Measurements from ENCODE around the gene HTRA3.

Gene HTRA3

GRCh38 chr4:8319731-8320385, 50.3 kb downstream of the HTRA3 start:
- no peaks in the 10 kb centered on the region for H3K27me3 Mint-ChIP-seq
- H3K36me3 Mint-ChIP-seq, result no peaks in the 10 kb centered on the region
- H3K4me3 Mint-ChIP-seq, result no peak overlapping the region
- no peak overlapping the region for H3K27ac Mint-ChIP-seq
- H3K4me1 Mint-ChIP-seq (ENCODE audit: low read depth), result no peaks in the 10 kb centered on the region
- no peaks in the 10 kb centered on the region for H3K9me3 Mint-ChIP-seq (ENCODE audit: low read depth)

DNA sequence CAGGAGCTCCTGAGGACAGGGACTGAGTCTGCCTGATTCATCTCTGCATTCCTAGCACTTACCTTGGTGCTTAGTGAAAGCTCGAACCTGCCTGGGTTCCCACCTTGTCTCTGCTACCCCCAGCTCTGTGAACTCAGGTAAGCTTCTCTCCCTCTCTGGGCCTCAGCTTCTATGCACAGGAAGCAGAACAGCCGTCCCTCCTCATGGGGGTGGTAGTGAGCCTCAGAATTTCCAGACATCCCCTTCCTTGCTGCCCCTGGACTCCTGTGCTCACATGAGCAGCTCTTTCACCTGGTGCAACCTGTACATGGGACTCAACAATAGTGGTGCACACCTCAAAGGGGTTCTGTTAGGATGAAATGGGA, 50.8 kb downstream of the HTRA3 start:
- H3K9me3 Mint-ChIP-seq (ENCODE audit: low read depth), result no peaks in the 10 kb centered on the region
- no peak overlapping the region for H3K27ac Mint-ChIP-seq
- H3K27me3 Mint-ChIP-seq, result no peaks in the 10 kb centered on the region
- H3K4me1 Mint-ChIP-seq (ENCODE audit: low read depth), result no peaks in the 10 kb centered on the region
- H3K4me3 Mint-ChIP-seq, result no peak overlapping the region
- no peaks in the 10 kb centered on the region for H3K36me3 Mint-ChIP-seq

DNA sequence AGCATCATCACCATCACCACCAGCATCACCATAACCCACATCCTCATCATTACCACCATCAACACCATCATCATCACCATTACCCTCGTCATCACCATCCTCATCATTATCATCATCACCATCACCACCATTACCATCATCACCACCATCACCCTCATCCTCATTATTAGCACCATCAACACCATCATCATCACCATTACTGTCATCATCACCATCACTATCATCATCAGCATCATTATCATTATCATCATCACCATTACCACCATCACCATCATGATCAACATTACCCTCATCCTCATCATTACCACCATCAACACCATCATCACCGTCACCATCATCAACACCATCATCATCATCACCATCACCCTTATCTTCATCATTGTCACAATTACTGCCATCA, 51.7 kb downstream of the HTRA3 start:
- no peaks in the 10 kb centered on the region for H3K4me1 Mint-ChIP-seq (ENCODE audit: low read depth)
- no peak overlapping the region for H3K4me3 Mint-ChIP-seq
- H3K9me3 Mint-ChIP-seq (ENCODE audit: low read depth), result no peaks in the 10 kb centered on the region
- no peak overlapping the region for H3K27ac Mint-ChIP-seq
- H3K36me3 Mint-ChIP-seq, result no peaks in the 10 kb centered on the region
- no peaks in the 10 kb centered on the region for H3K27me3 Mint-ChIP-seq

DNA sequence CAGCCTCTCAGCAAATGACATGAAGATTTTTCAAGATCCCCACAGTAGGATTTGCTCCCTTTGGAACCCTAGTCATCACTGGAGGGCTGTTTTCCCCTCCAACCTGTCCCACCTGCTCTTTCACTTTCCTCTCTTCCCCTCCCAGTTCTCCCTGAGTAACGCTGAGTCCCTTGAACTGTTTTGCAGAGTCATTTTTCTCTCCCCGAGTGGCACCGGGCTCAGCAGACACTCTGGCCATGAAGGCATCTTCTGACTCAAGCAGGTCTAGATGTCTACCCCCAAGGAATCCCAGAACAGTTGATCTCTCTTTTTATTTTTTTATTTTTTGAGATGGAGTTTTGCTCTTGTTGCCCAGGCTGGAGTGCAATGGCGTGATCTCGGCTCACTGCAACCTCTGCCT, 52.2 kb downstream of the HTRA3 start:
- H3K4me3 Mint-ChIP-seq, result no peak overlapping the region
- no peaks in the 10 kb centered on the region for H3K27me3 Mint-ChIP-seq
- H3K27ac Mint-ChIP-seq, result no peak overlapping the region
- H3K9me3 Mint-ChIP-seq (ENCODE audit: low read depth), result no peaks in the 10 kb centered on the region
- no peaks in the 10 kb centered on the region for H3K4me1 Mint-ChIP-seq (ENCODE audit: low read depth)
- H3K36me3 Mint-ChIP-seq, result no peaks in the 10 kb centered on the region

GRCh38 chr4:8322794-8323704, 53.5 kb downstream of the HTRA3 start:
- Mint-ChIP-seq H3K4me1 (ENCODE audit: low read depth) (no peaks in the 10 kb centered on the region), H3K36me3 (no peaks in the 10 kb centered on the region), H3K27ac (no peak overlapping the region), H3K9me3 (ENCODE audit: low read depth) (no peaks in the 10 kb centered on the region), H3K27me3 (no peaks in the 10 kb centered on the region), H3K4me3 (no peak overlapping the region)

DNA sequence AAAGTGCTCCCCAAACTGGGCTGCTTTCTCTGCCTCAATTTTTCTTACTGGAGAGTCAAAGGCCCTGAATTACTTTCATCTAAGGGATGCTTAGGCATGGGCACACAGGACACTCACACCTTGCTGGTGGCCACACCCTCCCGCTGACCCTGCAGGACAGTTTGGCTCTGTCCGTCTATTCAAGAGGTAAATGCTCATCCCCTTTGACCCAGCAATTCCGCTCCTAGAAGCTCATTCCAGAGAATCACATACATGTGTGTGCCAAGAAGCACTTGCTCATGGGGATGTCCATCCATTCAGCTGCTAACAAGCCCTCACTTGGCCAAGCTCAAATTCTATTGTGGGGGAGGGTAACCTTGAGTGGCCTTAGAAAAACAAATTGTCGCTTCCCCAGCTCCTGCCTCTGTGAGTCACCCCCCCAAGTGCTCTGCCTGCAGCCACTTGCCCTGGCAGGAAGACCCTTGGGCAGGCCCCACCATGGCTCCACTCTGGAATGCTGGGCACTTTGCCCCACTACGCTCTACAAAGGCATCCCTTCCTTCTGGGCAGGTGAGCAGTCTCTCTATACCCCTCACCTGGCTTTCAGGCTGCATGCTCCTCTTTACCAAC, 54.5 kb downstream of the HTRA3 start:
- no peaks in the 10 kb centered on the region for H3K27me3 Mint-ChIP-seq
- no peaks in the 10 kb centered on the region for H3K4me1 Mint-ChIP-seq (ENCODE audit: low read depth)
- H3K4me3 Mint-ChIP-seq, result no peak overlapping the region
- no peaks in the 10 kb centered on the region for H3K9me3 Mint-ChIP-seq (ENCODE audit: low read depth)
- no peaks in the 10 kb centered on the region for H3K36me3 Mint-ChIP-seq
- no peak overlapping the region for H3K27ac Mint-ChIP-seq

GRCh38 chr4:8324640-8325239, 55.2 kb downstream of the HTRA3 start:
- Mint-ChIP-seq H3K4me1 (ENCODE audit: low read depth) (no peaks in the 10 kb centered on the region), H3K27ac (no peak overlapping the region), H3K36me3 (no peaks in the 10 kb centered on the region)

DNA sequence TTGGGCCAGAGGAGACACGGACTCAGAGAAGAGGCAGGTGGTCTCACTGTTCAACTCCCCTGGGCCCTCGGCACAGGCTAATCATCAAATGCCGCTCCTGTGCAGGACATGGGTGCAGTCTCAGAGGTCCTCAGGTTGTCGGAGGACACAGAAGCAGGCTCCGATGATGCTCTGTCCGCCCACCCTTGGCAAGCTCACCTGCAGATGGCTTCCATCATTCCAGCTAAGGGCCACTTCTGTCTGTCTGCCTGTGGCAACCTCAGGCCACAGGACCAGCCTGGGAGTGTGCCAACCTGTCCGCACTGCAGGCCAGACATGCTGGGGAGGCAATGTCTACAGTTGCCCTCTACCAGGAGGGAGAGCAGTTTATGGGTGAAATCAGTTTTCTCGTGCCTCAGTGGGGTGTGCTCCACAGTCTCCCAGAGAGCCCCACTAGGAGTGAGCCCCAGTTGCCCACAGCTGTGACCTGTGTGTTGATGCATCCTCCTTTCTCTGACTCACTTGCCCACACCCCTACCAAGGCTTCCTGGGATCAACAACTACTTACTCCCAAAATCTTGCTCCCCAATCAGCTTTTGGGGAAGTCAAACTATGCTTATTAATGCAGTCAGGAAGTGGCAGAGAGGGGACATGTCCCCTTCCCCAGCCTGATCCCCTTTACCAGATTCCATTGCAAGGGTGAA, 55.9 kb downstream of the HTRA3 start:
- Mint-ChIP-seq H3K4me1 (ENCODE audit: low read depth) (no peaks in the 10 kb centered on the region), H3K27me3 (no peaks in the 10 kb centered on the region), H3K36me3 (no peaks in the 10 kb centered on the region), H3K27ac (no peak overlapping the region), H3K4me3 (no peak overlapping the region), H3K9me3 (ENCODE audit: low read depth) (no peaks in the 10 kb centered on the region)

More at GRCh38 chr4:8324640-8325239, 55.2 kb downstream of the HTRA3 start:
- H3K4me3 Mint-ChIP-seq, result no peak overlapping the region
- no peaks in the 10 kb centered on the region for H3K27me3 Mint-ChIP-seq
- no peaks in the 10 kb centered on the region for H3K9me3 Mint-ChIP-seq (ENCODE audit: low read depth)

GRCh38 chr4:8326206-8326605, 56.7 kb downstream of the HTRA3 start:
- Mint-ChIP-seq H3K27me3 (no peaks in the 10 kb centered on the region), H3K27ac (no peak overlapping the region), H3K36me3 (no peaks in the 10 kb centered on the region), H3K9me3 (ENCODE audit: low read depth) (no peaks in the 10 kb centered on the region), H3K4me1 (ENCODE audit: low read depth) (no peaks in the 10 kb centered on the region), H3K4me3 (no peak overlapping the region)

DNA sequence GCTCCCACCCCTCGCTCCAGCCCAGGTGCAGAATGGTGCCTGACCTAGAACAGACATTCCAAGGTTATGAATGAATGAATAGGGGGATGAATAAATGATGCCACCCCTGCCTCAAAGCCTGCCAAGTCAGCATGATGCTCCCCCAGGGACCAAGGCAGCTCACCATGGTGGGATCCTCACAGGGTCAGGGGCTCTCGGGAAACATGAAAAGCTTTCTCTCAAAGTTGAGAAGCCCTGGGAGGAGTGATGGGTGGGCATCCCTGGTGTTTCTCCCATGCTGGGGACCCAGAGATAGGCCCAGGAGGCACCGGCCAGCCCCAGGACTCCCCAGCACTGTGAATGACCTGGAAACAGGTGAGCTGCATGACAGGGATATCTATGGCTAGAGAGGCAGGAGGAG, 58.9 kb downstream of the HTRA3 start:
- H3K27me3 Mint-ChIP-seq, result no peaks in the 10 kb centered on the region
- H3K4me3 Mint-ChIP-seq, result no peak overlapping the region
- no peak overlapping the region for H3K27ac Mint-ChIP-seq
- no peaks in the 10 kb centered on the region for H3K36me3 Mint-ChIP-seq
- H3K4me1 Mint-ChIP-seq (ENCODE audit: low read depth), result no peaks in the 10 kb centered on the region
- peaks cover 4% of the 10 kb centered on the region for H3K9me3 Mint-ChIP-seq (ENCODE audit: low read depth)

- no peak overlapping the region for H3K4me3 Mint-ChIP-seq
- H3K27me3 Mint-ChIP-seq, result no peaks in the 10 kb centered on the region
- H3K27ac Mint-ChIP-seq, result no peak overlapping the region
- H3K9me3 Mint-ChIP-seq (ENCODE audit: low read depth), result peaks cover 4% of the 10 kb centered on the region
- no peaks in the 10 kb centered on the region for H3K36me3 Mint-ChIP-seq
- H3K4me1 Mint-ChIP-seq (ENCODE audit: low read depth), result no peaks in the 10 kb centered on the region
These were observed 59.5 kb downstream of the HTRA3 start for GRCh38 chr4:8328866-8329559.

DNA sequence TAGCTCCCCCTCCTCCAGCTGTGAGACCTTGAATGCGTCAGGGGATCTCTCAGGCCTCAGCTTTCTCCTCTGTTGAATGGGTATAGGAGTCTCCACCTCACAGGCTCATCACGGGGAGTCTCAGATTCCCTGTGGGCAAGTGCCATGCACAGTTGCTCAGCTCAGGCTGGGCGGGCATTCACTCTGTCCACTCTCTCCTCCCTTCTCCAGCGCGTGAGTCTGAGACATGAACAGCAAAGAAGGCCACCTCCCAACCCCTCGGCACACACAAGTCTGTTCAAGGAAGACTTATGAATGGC, 60.0 kb downstream of the HTRA3 start:
- no peaks in the 10 kb centered on the region for H3K4me1 Mint-ChIP-seq (ENCODE audit: low read depth)
- no peak overlapping the region for H3K27ac Mint-ChIP-seq
- H3K4me3 Mint-ChIP-seq, result no peak overlapping the region
- no peaks in the 10 kb centered on the region for H3K36me3 Mint-ChIP-seq
- H3K9me3 Mint-ChIP-seq (ENCODE audit: low read depth), result peaks cover 4% of the 10 kb centered on the region
- no peaks in the 10 kb centered on the region for H3K27me3 Mint-ChIP-seq

- Mint-ChIP-seq H3K27ac (no peak overlapping the region), H3K36me3 (no peaks in the 10 kb centered on the region), H3K4me1 (ENCODE audit: low read depth) (no peaks in the 10 kb centered on the region), H3K9me3 (ENCODE audit: low read depth) (peaks cover 5% of the 10 kb centered on the region), H3K27me3 (peaks cover under 1% of the 10 kb centered on the region), H3K4me3 (no peak overlapping the region)
These were observed 60.6 kb downstream of the HTRA3 start for GRCh38 chr4:8329859-8330761.
